B cell (primary cell): ENCODE measurements around the gene CA5A.

Experiments used
- CTCF ChIP-seq: fragments of 200-600 bp; IDR thresholded peaks from one replicate; pipeline ENCODE4 v1.8.0; 2022; ENCODE audit warnings: antibody characterized with exemption, mild to moderate bottlenecking
- EZH2 ChIP-seq: IDR thresholded peaks from 2 replicates; pipeline ENCODE4 v1.6.1; 2012; ENCODE audit warnings: borderline replicate concordance, low read depth, mild to moderate bottlenecking, moderate library complexity, low read length; ENCODE audit not compliant: insufficient read depth, poor library complexity, severe bottlenecking

- TF ChIP-seq CTCF (no peak), EZH2 (no peak)
Measured at GRCh38 chr16:87949071-87949744, 12.9 kb upstream of the CA5A start.
